ENCODE data around the gene PTHLH.

DNA sequence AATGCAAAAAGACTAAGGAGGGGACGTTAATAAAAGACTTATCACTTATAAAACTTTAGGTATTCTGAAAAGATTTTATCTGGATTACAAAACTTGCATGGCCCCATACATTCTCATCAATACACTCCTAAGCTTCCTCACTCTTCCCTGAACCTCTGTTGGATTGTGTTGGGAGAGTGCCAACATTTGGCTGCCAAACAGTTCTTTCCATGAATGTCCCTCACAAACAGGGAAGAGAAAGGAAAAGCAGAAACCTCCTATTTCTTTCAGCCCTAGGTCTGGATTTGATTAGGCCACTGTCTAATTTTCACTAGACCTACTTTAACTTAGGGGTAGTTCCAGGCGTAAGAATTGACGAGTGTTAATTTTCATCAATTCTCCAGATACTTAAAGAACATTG is 11.7 kb downstream of the PTHLH start:
- TF ChIP-seq FOXJ3 (CRISPR knock-in tag; IDR thresholded peaks at IDR 0.05; ENCODE audit: borderline replicate concordance) (no peak), ZBTB21 (CRISPR knock-in tag; IDR thresholded peaks at IDR 0.05; ENCODE audit: borderline replicate concordance) (no peak), TEAD1 (CRISPR knock-in tag; IDR thresholded peaks at IDR 0.05) (no peak), NFYB (CRISPR knock-in tag; conservative IDR thresholded peaks at IDR 0.05; ENCODE audit: low read depth) (no peak), MXD4 (CRISPR knock-in tag; IDR thresholded peaks at IDR 0.05; ENCODE audit: borderline replicate concordance) (no peak), ETV6 (CRISPR knock-in tag; IDR thresholded peaks at IDR 0.05) (no peak), FOXP1 (CRISPR knock-in tag; IDR thresholded peaks at IDR 0.05; ENCODE audit: borderline replicate concordance) (no peak), ZNF121 (CRISPR knock-in tag; IDR thresholded peaks at IDR 0.05) (no peak), ZNF263 (CRISPR knock-in tag; IDR thresholded peaks at IDR 0.05; ENCODE audit: low read depth) (no peak), SMAD3 (CRISPR knock-in tag; IDR thresholded peaks at IDR 0.05; ENCODE audit: borderline replicate concordance) (no peak)
- TF ChIP-seq, protein P1, sequence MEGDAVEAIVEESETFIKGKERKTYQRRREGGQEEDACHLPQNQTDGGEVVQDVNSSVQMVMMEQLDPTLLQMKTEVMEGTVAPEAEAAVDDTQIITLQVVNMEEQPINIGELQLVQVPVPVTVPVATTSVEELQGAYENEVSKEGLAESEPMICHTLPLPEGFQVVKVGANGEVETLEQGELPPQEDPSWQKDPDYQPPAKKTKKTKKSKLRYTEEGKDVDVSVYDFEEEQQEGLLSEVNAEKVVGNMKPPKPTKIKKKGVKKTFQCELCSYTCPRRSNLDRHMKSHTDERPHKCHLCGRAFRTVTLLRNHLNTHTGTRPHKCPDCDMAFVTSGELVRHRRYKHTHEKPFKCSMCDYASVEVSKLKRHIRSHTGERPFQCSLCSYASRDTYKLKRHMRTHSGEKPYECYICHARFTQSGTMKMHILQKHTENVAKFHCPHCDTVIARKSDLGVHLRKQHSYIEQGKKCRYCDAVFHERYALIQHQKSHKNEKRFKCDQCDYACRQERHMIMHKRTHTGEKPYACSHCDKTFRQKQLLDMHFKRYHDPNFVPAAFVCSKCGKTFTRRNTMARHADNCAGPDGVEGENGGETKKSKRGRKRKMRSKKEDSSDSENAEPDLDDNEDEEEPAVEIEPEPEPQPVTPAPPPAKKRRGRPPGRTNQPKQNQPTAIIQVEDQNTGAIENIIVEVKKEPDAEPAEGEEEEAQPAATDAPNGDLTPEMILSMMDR (IDR thresholded peaks at IDR 0.05) = no peak
- TF ChIP-seq, protein P2, sequence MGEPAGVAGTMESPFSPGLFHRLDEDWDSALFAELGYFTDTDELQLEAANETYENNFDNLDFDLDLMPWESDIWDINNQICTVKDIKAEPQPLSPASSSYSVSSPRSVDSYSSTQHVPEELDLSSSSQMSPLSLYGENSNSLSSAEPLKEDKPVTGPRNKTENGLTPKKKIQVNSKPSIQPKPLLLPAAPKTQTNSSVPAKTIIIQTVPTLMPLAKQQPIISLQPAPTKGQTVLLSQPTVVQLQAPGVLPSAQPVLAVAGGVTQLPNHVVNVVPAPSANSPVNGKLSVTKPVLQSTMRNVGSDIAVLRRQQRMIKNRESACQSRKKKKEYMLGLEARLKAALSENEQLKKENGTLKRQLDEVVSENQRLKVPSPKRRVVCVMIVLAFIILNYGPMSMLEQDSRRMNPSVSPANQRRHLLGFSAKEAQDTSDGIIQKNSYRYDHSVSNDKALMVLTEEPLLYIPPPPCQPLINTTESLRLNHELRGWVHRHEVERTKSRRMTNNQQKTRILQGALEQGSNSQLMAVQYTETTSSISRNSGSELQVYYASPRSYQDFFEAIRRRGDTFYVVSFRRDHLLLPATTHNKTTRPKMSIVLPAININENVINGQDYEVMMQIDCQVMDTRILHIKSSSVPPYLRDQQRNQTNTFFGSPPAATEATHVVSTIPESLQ (CRISPR knock-in tag; IDR thresholded peaks at IDR 0.05) = no peak
- TF ChIP-seq, protein P3, sequence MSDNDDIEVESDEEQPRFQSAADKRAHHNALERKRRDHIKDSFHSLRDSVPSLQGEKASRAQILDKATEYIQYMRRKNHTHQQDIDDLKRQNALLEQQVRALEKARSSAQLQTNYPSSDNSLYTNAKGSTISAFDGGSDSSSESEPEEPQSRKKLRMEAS (CRISPR knock-in tag; IDR thresholded peaks at IDR 0.05) = no peak
